BJ (cell line): ENCODE results near the gene PPA2. TPM values are rescaled to one million over a fixed set of nuclear protein-coding genes. Genes with fewer than 3 reads are reported as not detected.

Experiments
- CTCF ChIA-PET: fragments of 350-600 bp; formaldehyde crosslinking; extraction: SDS; loops from one replicate; lab custom pipeline; 2021; ENCODE audit warnings: antibody characterized with exemption, inconsistent platforms; lab: Yijun Ruan, JAX
- POLR2A ChIA-PET: fragments of 300-600 bp; sonication (Branson Sonifier 250); formaldehyde crosslinking; extraction: SDS; loops from one replicate; lab custom pipeline; 2021; ENCODE audit warnings: antibody characterized with exemption; lab: Charles Lee
- DNase-seq: peaks from one replicate; pipeline ENCODE4 v3.0.0-alpha.2; 2011; ENCODE audit warnings: low read depth
- H3K27me3 ChIP-seq: 2 replicates; pipeline ENCODE4 v1.6.0; 2011; ENCODE audit warnings: low read length; ENCODE audit not compliant: control insufficient read depth, insufficient read depth
- H3K36me3 ChIP-seq: 2 replicates; pipeline ENCODE4 v1.5.1; 2011; ENCODE audit warnings: low read length; ENCODE audit not compliant: control insufficient read depth, insufficient read depth
- H3K4me3 ChIP-seq: 2 replicates; pipeline ENCODE4 v1.5.1; 2011; ENCODE audit warnings: low read depth, mild to moderate bottlenecking, control low read depth, low read length
- CTCF ChIP-seq: IDR thresholded peaks from 2 replicates; pipeline ENCODE4 v1.5.1; 2011; ENCODE audit warnings: low read depth, mild to moderate bottlenecking, control low read depth, inconsistent platforms, low read length, moderate library complexity; ENCODE audit not compliant: insufficient read depth
- polyA plus RNA-seq: library from polyadenylated mRNA; depleted of rRNA; stranded (reverse); fragments of >200 nt; gene quantifications from 2 replicates; pipeline ENCODE4 v1.2.3, GENCODE V29; 2011

The PPA2 gene
- polyA plus RNA-seq, 1 experiment = 51.8 TPM

GRCh38 chr4:105509291-105509690 lies 35.4 kb upstream of the PPA2 start:
- CTCF ChIA-PET = no interaction called here

GRCh38 chr4:105504744-105505143 lies 30.9 kb upstream of the PPA2 start:
- CTCF ChIA-PET = interaction anchor here (1.3 kb wide), 1 partner anchor 11 kb away, joined by 5 read pairs; no protein-coding TSS in a partner anchor
- TF ChIP-seq CTCF = no peak
- no peaks in the 10 kb centered on the region for H3K27me3 ChIP-seq
- POLR2A ChIA-PET = no interaction called here
- H3K36me3 ChIP-seq = no peaks in the 10 kb centered on the region
- H3K4me3 ChIP-seq = no peak overlapping the region
- DNase-seq = no peak

More at GRCh38 chr4:105509291-105509690, 35.4 kb upstream of the PPA2 start:
- POLR2A ChIA-PET = no interaction called here
- no peak overlapping the region for H3K4me3 ChIP-seq
- H3K36me3 ChIP-seq = no peaks in the 10 kb centered on the region
- no peak for TF ChIP-seq CTCF
- no peaks in the 10 kb centered on the region for H3K27me3 ChIP-seq
- DNase-seq = no peak

- POLR2A ChIA-PET = no interaction called here
- TF ChIP-seq CTCF = no peak
- no peak for DNase-seq
- no peaks in the 10 kb centered on the region for H3K36me3 ChIP-seq
- H3K27me3 ChIP-seq = no peaks in the 10 kb centered on the region
- CTCF ChIA-PET = interaction anchor here (1.3 kb wide), 1 partner anchor 12 kb away, joined by 5 read pairs; no protein-coding TSS in a partner anchor
- H3K4me3 ChIP-seq = no peak overlapping the region
Measured at GRCh38 chr4:105503484-105503883, 29.6 kb upstream of the PPA2 start.

- TF ChIP-seq CTCF = no peak
- POLR2A ChIA-PET = no interaction called here
Measured at GRCh38 chr4:105496899-105497298, 23.0 kb upstream of the PPA2 start.

GRCh38 chr4:105495667-105496066 lies 21.8 kb upstream of the PPA2 start:
- H3K4me3 ChIP-seq = no peak overlapping the region
- H3K36me3 ChIP-seq = no peaks in the 10 kb centered on the region
- no peak for TF ChIP-seq CTCF
- ChIA-PET CTCF (no interaction called here), POLR2A (no interaction called here)
- no peaks in the 10 kb centered on the region for H3K27me3 ChIP-seq
- DNase-seq = no peak

More at GRCh38 chr4:105496899-105497298, 23.0 kb upstream of the PPA2 start:
- Histone ChIP-seq H3K4me3 (no peak overlapping the region), H3K36me3 (no peaks in the 10 kb centered on the region), H3K27me3 (no peaks in the 10 kb centered on the region)
- CTCF ChIA-PET = no interaction called here
- DNase-seq = no peak
